WI38 (cell line): ENCODE results near the gene LCN6.
"Not testable (repeated sequence)": the region's sequence is repeated elsewhere in the genome, so short reads cannot be mapped to it uniquely, and the experiment has no call there.

Source experiments
- H3K4me3 ChIP-seq: 2 replicates; pipeline ENCODE4 v1.5.1; 2011; ENCODE audit warnings: low read depth, mild to moderate bottlenecking, control low read depth, low read length
- TF ChIP-seq, protein P1 (sequence below): IDR thresholded peaks from 2 replicates; pipeline ENCODE4 v1.5.1; 2012; ENCODE audit warnings: low read depth, mild to moderate bottlenecking, control low read depth, low read length

The LCN6 gene

DNA sequence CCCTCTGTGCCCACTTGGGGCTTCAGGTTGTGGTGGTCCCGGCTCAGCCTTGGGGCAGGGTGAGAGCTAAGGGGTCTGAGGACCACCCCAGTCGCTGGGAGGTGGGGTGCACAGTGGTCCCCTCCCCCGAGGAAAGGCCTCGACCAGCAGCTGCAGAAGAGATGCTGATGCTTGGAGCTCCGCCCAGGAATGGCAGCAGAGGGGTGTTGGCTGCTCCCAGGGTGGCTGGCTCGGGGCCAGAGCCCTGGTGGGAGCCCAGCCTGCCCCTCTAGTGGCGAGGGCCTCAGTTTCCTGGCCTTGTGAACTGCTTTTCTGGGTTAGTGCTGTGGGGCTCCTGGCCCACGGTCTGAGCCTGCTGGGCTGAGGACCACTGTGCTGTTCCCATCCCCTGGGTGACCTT is 34.8 kb downstream of the LCN6 start:
- TF ChIP-seq, protein P1, sequence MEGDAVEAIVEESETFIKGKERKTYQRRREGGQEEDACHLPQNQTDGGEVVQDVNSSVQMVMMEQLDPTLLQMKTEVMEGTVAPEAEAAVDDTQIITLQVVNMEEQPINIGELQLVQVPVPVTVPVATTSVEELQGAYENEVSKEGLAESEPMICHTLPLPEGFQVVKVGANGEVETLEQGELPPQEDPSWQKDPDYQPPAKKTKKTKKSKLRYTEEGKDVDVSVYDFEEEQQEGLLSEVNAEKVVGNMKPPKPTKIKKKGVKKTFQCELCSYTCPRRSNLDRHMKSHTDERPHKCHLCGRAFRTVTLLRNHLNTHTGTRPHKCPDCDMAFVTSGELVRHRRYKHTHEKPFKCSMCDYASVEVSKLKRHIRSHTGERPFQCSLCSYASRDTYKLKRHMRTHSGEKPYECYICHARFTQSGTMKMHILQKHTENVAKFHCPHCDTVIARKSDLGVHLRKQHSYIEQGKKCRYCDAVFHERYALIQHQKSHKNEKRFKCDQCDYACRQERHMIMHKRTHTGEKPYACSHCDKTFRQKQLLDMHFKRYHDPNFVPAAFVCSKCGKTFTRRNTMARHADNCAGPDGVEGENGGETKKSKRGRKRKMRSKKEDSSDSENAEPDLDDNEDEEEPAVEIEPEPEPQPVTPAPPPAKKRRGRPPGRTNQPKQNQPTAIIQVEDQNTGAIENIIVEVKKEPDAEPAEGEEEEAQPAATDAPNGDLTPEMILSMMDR, result no peak
- no peak overlapping the region for H3K4me3 ChIP-seq

- TF ChIP-seq, protein P1, result no peak
- peak overlapping the region; percentile 17; the same call in 1 of the 2 replicates for H3K4me3 ChIP-seq
Measured at GRCh38 chr9:136712690-136713544, 35.4 kb downstream of the LCN6 start.

DNA sequence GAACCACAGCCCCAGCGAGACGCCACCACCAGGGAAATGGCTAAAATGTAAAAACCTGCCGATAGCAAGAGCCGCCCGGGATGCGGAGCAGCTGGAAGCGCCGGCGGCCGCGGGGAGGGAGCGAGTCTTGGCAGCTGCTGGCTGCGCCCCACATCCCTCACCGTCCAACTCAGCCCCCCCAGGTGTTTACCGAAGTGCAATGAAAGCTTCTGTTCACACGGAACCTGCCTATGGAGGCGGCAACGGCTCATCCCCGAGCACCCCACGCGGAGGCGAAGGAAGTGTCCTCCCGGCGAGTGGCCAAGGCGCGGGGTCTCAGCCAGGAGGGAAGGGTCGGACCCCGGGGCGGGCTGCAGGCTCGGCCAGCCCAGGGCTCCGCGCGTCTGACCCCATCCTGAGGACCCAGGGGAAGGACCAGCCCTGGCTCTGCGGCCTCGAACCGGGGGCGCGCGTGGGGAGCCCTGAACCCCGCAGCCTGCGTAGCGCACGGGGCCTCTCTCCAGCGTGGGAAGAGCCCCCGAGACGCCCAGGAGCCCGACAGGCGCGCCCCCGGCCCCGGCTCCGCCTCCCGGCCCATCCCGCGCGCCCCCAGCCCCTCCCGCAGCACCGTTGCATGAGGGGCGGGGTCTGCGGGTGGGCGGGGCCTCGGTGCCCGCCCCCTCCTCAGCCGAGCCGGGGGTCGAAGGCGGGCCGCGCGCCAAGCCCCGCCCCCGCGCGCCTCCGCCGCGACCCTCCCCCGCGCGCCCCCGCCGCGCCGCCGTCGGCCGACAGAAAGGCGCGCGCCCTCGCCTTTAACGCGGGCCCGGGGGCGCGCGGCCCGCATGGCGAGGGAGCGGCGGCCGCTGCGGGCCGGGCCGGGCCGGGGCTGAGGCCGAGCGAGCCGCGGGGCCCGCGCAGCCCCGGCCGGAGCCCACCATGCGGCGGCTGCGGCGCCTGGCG is 36.3 kb downstream of the LCN6 start, which contains the start of gene DIPK1B:
TSS of gene DIPK1B (plus strand) at position 822 of the 939 bp plus-strand sequence. CDS start at position 916, 94 bp downstream.
- H3K4me3 ChIP-seq, result peak within 1 kb of the TSS; percentile 17; the same call in 1 of the 2 replicates
- TF ChIP-seq, protein P1, result no peak

- not testable (repeated sequence) for H3K4me3 ChIP-seq
Measured at GRCh38 chr9:136711219-136711648, 37.1 kb downstream of the LCN6 start.

GRCh38 chr9:136710543-136710942 is 37.8 kb downstream of the LCN6 start:
- H3K4me3 ChIP-seq, result no peak overlapping the region
- TF ChIP-seq, protein P1, result no peak

DNA sequence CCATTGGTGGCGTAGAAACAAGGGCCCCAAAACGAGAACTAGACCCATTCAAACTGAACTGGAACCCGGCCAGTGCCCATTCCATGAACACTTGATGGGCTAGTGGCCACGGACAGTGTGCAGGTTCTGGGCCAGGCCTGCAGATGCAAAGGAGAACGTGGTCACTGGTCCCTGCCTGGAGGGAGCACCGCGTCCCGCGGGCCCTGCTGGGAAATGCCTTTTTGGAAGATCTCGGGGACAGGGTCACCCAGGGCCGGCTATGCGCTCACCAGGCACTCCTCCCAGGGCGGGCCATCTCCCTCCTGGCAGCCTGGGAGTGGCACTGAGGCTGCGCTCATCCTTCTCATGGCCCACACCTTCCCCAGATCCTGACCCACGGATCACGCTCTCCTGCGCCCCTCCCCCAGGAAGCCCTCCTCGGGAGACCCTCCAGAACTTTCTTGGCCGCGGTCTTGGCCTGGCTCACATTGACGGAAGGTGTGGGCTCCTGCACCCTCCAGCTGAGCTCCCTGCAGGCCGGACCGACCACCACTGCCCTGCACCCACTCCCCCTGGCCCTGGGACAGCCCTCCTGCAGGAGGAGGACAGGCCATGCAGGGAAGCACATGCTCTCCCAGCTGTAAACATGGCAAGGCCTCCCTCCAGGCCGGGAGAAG is 38.7 kb downstream of the LCN6 start:
- no peak overlapping the region for H3K4me3 ChIP-seq
- TF ChIP-seq, protein P1, result no peak

GRCh38 chr9:136707849-136708517 is 40.3 kb downstream of the LCN6 start:
- TF ChIP-seq, protein P1, result no peak

More at GRCh38 chr9:136707849-136708517, 40.3 kb downstream of the LCN6 start:
- no peak overlapping the region for H3K4me3 ChIP-seq
